Measurements from ENCODE around the gene OR52M1.

DNA sequence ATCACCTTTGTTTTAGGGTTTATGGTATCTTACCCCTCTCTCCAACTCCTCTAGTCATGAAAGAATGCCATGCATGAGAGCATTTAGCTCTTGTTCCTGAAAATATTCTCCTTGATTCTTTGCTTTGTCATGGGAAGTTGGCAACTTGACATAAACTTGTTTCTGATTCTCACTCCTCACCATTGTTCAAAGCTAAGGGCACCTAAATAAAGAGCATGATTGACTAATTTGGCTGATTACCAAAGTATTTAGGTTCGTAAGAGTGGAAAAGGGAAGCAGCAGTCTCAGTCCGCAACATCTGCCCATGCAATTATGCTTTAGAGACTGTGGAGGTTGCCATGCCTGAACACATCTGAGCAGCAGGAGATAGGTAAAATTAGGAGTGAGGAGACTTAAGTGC is 36.1 kb upstream of the OR52M1 start:
- TF ChIP-seq HMGXB4 (CRISPR knock-in tag; IDR thresholded peaks at IDR 0.05; ENCODE audit: borderline replicate concordance) = no peak
- TF ChIP-seq POLR2A (IDR thresholded peaks at IDR 0.05; ENCODE audit: low read length) = no peak
- no peak for TF ChIP-seq CTCF (IDR thresholded peaks at IDR 0.05)
- TF ChIP-seq FOSB (CRISPR knock-in tag; IDR thresholded peaks at IDR 0.05) = no peak
- TF ChIP-seq CEBPB (IDR thresholded peaks at IDR 0.05) = no peak
- TF ChIP-seq HOXB13 (CRISPR knock-in tag; IDR thresholded peaks at IDR 0.05; ENCODE audit: low read depth) = no peak
- TF ChIP-seq CHD2 (IDR thresholded peaks at IDR 0.05; ENCODE audit: low read length, partially characterized antibody) = no peak
- no peak for TF ChIP-seq RAD21 (conservative IDR thresholded peaks at IDR 0.05 in 1 of 2, IDR thresholded peaks at IDR 0.05 in 1 of 2)
- TF ChIP-seq KDM5A (IDR thresholded peaks at IDR 0.05) = no peak
- TF ChIP-seq, protein P1, sequence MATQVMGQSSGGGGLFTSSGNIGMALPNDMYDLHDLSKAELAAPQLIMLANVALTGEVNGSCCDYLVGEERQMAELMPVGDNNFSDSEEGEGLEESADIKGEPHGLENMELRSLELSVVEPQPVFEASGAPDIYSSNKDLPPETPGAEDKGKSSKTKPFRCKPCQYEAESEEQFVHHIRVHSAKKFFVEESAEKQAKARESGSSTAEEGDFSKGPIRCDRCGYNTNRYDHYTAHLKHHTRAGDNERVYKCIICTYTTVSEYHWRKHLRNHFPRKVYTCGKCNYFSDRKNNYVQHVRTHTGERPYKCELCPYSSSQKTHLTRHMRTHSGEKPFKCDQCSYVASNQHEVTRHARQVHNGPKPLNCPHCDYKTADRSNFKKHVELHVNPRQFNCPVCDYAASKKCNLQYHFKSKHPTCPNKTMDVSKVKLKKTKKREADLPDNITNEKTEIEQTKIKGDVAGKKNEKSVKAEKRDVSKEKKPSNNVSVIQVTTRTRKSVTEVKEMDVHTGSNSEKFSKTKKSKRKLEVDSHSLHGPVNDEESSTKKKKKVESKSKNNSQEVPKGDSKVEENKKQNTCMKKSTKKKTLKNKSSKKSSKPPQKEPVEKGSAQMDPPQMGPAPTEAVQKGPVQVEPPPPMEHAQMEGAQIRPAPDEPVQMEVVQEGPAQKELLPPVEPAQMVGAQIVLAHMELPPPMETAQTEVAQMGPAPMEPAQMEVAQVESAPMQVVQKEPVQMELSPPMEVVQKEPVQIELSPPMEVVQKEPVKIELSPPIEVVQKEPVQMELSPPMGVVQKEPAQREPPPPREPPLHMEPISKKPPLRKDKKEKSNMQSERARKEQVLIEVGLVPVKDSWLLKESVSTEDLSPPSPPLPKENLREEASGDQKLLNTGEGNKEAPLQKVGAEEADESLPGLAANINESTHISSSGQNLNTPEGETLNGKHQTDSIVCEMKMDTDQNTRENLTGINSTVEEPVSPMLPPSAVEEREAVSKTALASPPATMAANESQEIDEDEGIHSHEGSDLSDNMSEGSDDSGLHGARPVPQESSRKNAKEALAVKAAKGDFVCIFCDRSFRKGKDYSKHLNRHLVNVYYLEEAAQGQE (IDR thresholded peaks at IDR 0.05) = no peak
- TF ChIP-seq NR3C1 (IDR thresholded peaks at IDR 0.05) = no peak
